NCI-H1694 (cell line): ENCODE measurements around the gene LRRC45.

Source experiments
- DNase-seq: peaks from one replicate; lab custom pipeline; 2025; lab: John Stamatoyannopoulos, UW

Gene LRRC45

GRCh38 chr17:82050761-82051641 is 27.9 kb downstream of the LRRC45 start:
- DNase-seq: no peak

- DNase-seq: peak; percentile 49
Observed at GRCh38 chr17:82051776-82052637, 28.9 kb downstream of the LRRC45 start, which contains the start of the genes GPS1 and RFNG. GPS1 (plus strand) TSS chr17:82051898; CDS start chr17:82051932, 34 bp downstream. RFNG (minus strand) TSS chr17:82051811; CDS start chr17:82051766, 45 bp downstream.

- DNase-seq: no peak
Observed at GRCh38 chr17:82052638-82053059, 29.5 kb downstream of the LRRC45 start.

GRCh38 chr17:82053130-82053529 is 30.0 kb downstream of the LRRC45 start:
- no peak for DNase-seq

- DNase-seq: no peak
Observed at GRCh38 chr17:82053556-82054263, 30.6 kb downstream of the LRRC45 start.

- DNase-seq: no peak
Observed at GRCh38 chr17:82054351-82055022, 31.4 kb downstream of the LRRC45 start.

- no peak for DNase-seq
Observed at GRCh38 chr17:82055023-82055964, 32.2 kb downstream of the LRRC45 start.

GRCh38 chr17:82055965-82056728 is 33.0 kb downstream of the LRRC45 start:
- no peak for DNase-seq

GRCh38 chr17:82056729-82057621 is 33.9 kb downstream of the LRRC45 start:
- no peak for DNase-seq

- DNase-seq: no peak
Observed at GRCh38 chr17:82058230-82058854, 35.2 kb downstream of the LRRC45 start.

- DNase-seq: no peak
Observed at GRCh38 chr17:82058855-82059249, 35.7 kb downstream of the LRRC45 start.

- no peak for DNase-seq
Observed at GRCh38 chr17:82059272-82060000, 36.3 kb downstream of the LRRC45 start.

- no peak for DNase-seq
Observed at GRCh38 chr17:82060001-82060380, 36.9 kb downstream of the LRRC45 start.

- DNase-seq: no peak
Observed at GRCh38 chr17:82060614-82061013, 37.5 kb downstream of the LRRC45 start.

- DNase-seq: no peak
Observed at GRCh38 chr17:82061047-82061925, 38.2 kb downstream of the LRRC45 start.
